Measurements from ENCODE around the gene PLXNA4. TPM values are rescaled to one million over a fixed set of nuclear protein-coding genes. Genes with fewer than 3 reads are reported as not detected.

The PLXNA4 gene
- total RNA-seq, 1 experiment from 2014 or later = 0.11 TPM

- no peak for DNase-seq (ENCODE audit: low spot score)
- BruUV-seq (replicated peaks) = no TSS peak
- CTCF ChIA-PET = no interaction called here
- Histone ChIP-seq H3K4me3 (ENCODE audit: low read depth, low read length, poor library complexity, severe bottlenecking) (no peak overlapping the region), H3K27me3 (replicated peaks; ENCODE audit: insufficient read depth, low read depth, low read length, poor library complexity) (peaks cover 30% of the 10 kb centered on the region), H3K36me3 (ENCODE audit: insufficient read depth, low read length, poor library complexity, severe bottlenecking) (no peaks in the 10 kb centered on the region), H3K9me3 (ENCODE audit: low read depth, low read length, poor library complexity, severe bottlenecking) (no peaks in the 10 kb centered on the region), H3K27ac (ENCODE audit: low read depth, low read length, poor library complexity, severe bottlenecking) (no peak overlapping the region), H3K4me1 (ENCODE audit: insufficient read depth, low read length, poor library complexity, severe bottlenecking) (no peaks in the 10 kb centered on the region)
- intact Hi-C loops (cut with micrococcal nuclease; ENCODE audit: unreplicated experiment) = no loop called here
- POLR2A ChIA-PET (ENCODE audit: low non-redundant PET) = no interaction called here
- no peak for TF ChIP-seq EZH2 (IDR thresholded peaks at IDR 0.05; ENCODE audit: borderline replicate concordance, low read depth, low read length, poor library complexity, severe bottlenecking)
- no peak for TF ChIP-seq CTCF (conservative IDR thresholded peaks at IDR 0.05; ENCODE audit: low read depth, low read length)
Measured at GRCh38 chr7:132343199-132343598, 233.1 kb downstream of the PLXNA4 start.

- ChIA-PET POLR2A (ENCODE audit: low non-redundant PET) (no interaction called here), CTCF (no interaction called here)
- TF ChIP-seq CTCF (conservative IDR thresholded peaks at IDR 0.05; ENCODE audit: low read depth, low read length) = no peak
- TF ChIP-seq EZH2 (IDR thresholded peaks at IDR 0.05; ENCODE audit: borderline replicate concordance, low read depth, low read length, poor library complexity, severe bottlenecking) = no peak
- no peak overlapping the region for H3K4me3 ChIP-seq (ENCODE audit: low read depth, low read length, poor library complexity, severe bottlenecking)
- no TSS peak for BruUV-seq (replicated peaks)
- H3K4me1 ChIP-seq (ENCODE audit: insufficient read depth, low read length, poor library complexity, severe bottlenecking) = no peaks in the 10 kb centered on the region
- no peaks in the 10 kb centered on the region for H3K9me3 ChIP-seq (ENCODE audit: low read depth, low read length, poor library complexity, severe bottlenecking)
- intact Hi-C loops (cut with micrococcal nuclease; ENCODE audit: unreplicated experiment) = no loop called here
- no peak overlapping the region for H3K27ac ChIP-seq (ENCODE audit: low read depth, low read length, poor library complexity, severe bottlenecking)
- DNase-seq (ENCODE audit: low spot score) = no peak
- peaks cover 16% of the 10 kb centered on the region for H3K27me3 ChIP-seq (replicated peaks; ENCODE audit: insufficient read depth, low read depth, low read length, poor library complexity)
- no peaks in the 10 kb centered on the region for H3K36me3 ChIP-seq (ENCODE audit: insufficient read depth, low read length, poor library complexity, severe bottlenecking)
Measured at GRCh38 chr7:132337450-132338080, 238.7 kb downstream of the PLXNA4 start.

- intact Hi-C loops (cut with micrococcal nuclease; ENCODE audit: unreplicated experiment) = no loop called here
- no peak overlapping the region for H3K4me3 ChIP-seq (ENCODE audit: low read depth, low read length, poor library complexity, severe bottlenecking)
- H3K27me3 ChIP-seq (replicated peaks; ENCODE audit: insufficient read depth, low read depth, low read length, poor library complexity) = peaks cover 16% of the 10 kb centered on the region
- no peak overlapping the region for H3K27ac ChIP-seq (ENCODE audit: low read depth, low read length, poor library complexity, severe bottlenecking)
- POLR2A ChIA-PET (ENCODE audit: low non-redundant PET) = no interaction called here
- BruUV-seq (replicated peaks) = no TSS peak
- DNase-seq (ENCODE audit: low spot score) = no peak
- no peaks in the 10 kb centered on the region for H3K9me3 ChIP-seq (ENCODE audit: low read depth, low read length, poor library complexity, severe bottlenecking)
- no peak for TF ChIP-seq CTCF (conservative IDR thresholded peaks at IDR 0.05; ENCODE audit: low read depth, low read length)
- H3K36me3 ChIP-seq (ENCODE audit: insufficient read depth, low read length, poor library complexity, severe bottlenecking) = no peaks in the 10 kb centered on the region
- H3K4me1 ChIP-seq (ENCODE audit: insufficient read depth, low read length, poor library complexity, severe bottlenecking) = no peaks in the 10 kb centered on the region
- CTCF ChIA-PET = no interaction called here
Measured at GRCh38 chr7:132336797-132337196, 239.5 kb downstream of the PLXNA4 start.

Data from A673 (cell line).